Keratinocyte (primary cell): Measurements from ENCODE around the gene HBQ1. TPM values are rescaled to one million over a fixed set of nuclear protein-coding genes. Genes with fewer than 3 reads are reported as not detected.

Source experiments
- DNase-seq: peaks from one replicate; pipeline ENCODE4 v3.0.0-alpha.2; 2011; ENCODE audit warnings: low read depth, missing footprints, low spot score
- FAIRE-seq: peaks from 2 replicates; lab custom pipeline; 2011; peaks lifted over from hg19 to GRCh38; lab: Jason Lieb, UNC
- H2AFZ ChIP-seq: 2 replicates; pipeline ENCODE4 v1.6.0; 2012; ENCODE audit warnings: low read length, control low read depth, inconsistent platforms; ENCODE audit not compliant: control insufficient read depth
- H3K27ac ChIP-seq: 2 replicates; pipeline ENCODE4 v1.5.1; 2011; ENCODE audit warnings: low read length; ENCODE audit not compliant: control insufficient read depth, insufficient read depth
- H3K27me3 ChIP-seq: 3 replicates; pipeline ENCODE4 v1.6.0; 2011; ENCODE audit warnings: low read length; ENCODE audit not compliant: control insufficient read depth, insufficient read depth; ENCODE audit errors: extremely low read depth
- H3K36me3 ChIP-seq, 2 experiments: 2 replicates in 1 of 2; 3 replicates in 1 of 2; pipeline ENCODE4 v1.5.1; 2011; ENCODE audit warnings: low read length in 2 of 2, mild to moderate bottlenecking in 1 of 2; ENCODE audit not compliant: control insufficient read depth in 2 of 2, insufficient read depth in 2 of 2; ENCODE audit errors: extremely low read depth in 1 of 2
- H3K4me1 ChIP-seq: 3 replicates; pipeline ENCODE4 v1.5.1; 2011; ENCODE audit warnings: low read length; ENCODE audit not compliant: control insufficient read depth, insufficient read depth; ENCODE audit errors: extremely low read depth
- H3K4me2 ChIP-seq: 3 replicates; pipeline ENCODE4 v1.6.0; 2011; ENCODE audit warnings: low read depth, low read length; ENCODE audit not compliant: control insufficient read depth, insufficient read depth; ENCODE audit errors: extremely low read depth
- H3K4me3 ChIP-seq, 3 experiments: fragments of 200-600 bp in 1 of 3; sonication (generic) in 1 of 3; 2 replicates in 2 of 3; 3 replicates in 1 of 3; pipeline ENCODE4 v1.5.1; 2011 to 2016; ENCODE audit warnings: low read length in 3 of 3, mild to moderate bottlenecking in 3 of 3, control low read depth in 2 of 3, inconsistent platforms in 1 of 3, low read depth in 1 of 3, mixed read lengths in 1 of 3, mixed run types in 1 of 3, moderate library complexity in 1 of 3; ENCODE audit not compliant: control insufficient read depth in 2 of 3, insufficient read depth in 2 of 3; ENCODE audit errors: extremely low read depth in 1 of 3
- H3K79me2 ChIP-seq: 2 replicates; pipeline ENCODE4 v1.6.0; 2012; ENCODE audit warnings: low read length; ENCODE audit not compliant: control insufficient read depth, insufficient read depth
- H3K9ac ChIP-seq: 3 replicates; pipeline ENCODE4 v1.6.0; 2011; ENCODE audit warnings: low read length; ENCODE audit not compliant: control insufficient read depth, insufficient read depth; ENCODE audit errors: extremely low read depth
- H3K9me1 ChIP-seq: 3 replicates; pipeline ENCODE4 v1.6.0; 2011; ENCODE audit warnings: low read length; ENCODE audit not compliant: control insufficient read depth, insufficient read depth; ENCODE audit errors: extremely low read depth
- H3K9me3 ChIP-seq: 2 replicates; pipeline ENCODE4 v1.5.1; 2012; ENCODE audit warnings: low read depth, low read length; ENCODE audit not compliant: control insufficient read depth
- H4K20me1 ChIP-seq: 3 replicates; pipeline ENCODE4 v1.6.0; 2011; ENCODE audit warnings: low read length; ENCODE audit not compliant: control insufficient read depth, insufficient read depth; ENCODE audit errors: extremely low read depth
- EZH2 ChIP-seq: IDR thresholded peaks from one replicate; pipeline ENCODE4 v1.6.1; 2012; ENCODE audit warnings: inconsistent platforms, mild to moderate bottlenecking, low read length, moderate library complexity
- dilution Hi-C: fragments of 300-500 bp; cut with MboI; formaldehyde crosslinking; loops from one replicate; pipeline ENCODE4 v1.7.0; 2020; ENCODE audit warnings: low sequenced_read_pairs; ENCODE audit not compliant: extremely low pct_ligation_motif_present
- polyA plus RNA-seq, 5 experiments: library from polyadenylated mRNA; depleted of rRNA in 3 of 5; stranded (reverse) in 3 of 5; stranded (forward) in 1 of 5; unstranded in 1 of 5; fragments of >200 nt; gene quantifications; 1 replicate in 1 of 5; 2 replicates in 3 of 5; 3 replicates in 1 of 5; pipeline versions ENCODE4 v1.2.1 to v1.2.3, GENCODE V29; 2011 to 2012; ENCODE audit warnings: missing spikeins in 2 of 5, low read depth in 1 of 5, low replicate concordance in 1 of 5
- TF ChIP-seq, protein P1 (sequence below), 3 experiments: IDR thresholded peaks in 1 of 3; conservative IDR thresholded peaks in 1 of 3; optimal IDR thresholded peaks in 1 of 3; 2 replicates in 2 of 3; 3 replicates in 1 of 3; pipeline versions ENCODE3 to v1.5.1; 2011; ENCODE audit warnings: low read length in 3 of 3, mild to moderate bottlenecking in 3 of 3, moderate library complexity in 2 of 3, control low read depth in 1 of 3, inconsistent platforms in 1 of 3; ENCODE audit not compliant: insufficient read depth in 2 of 3; ENCODE audit errors: extremely low read depth in 1 of 3

HBQ1 gene
- polyA plus RNA-seq, 1 donor (not counting 4 experiments of a cell fraction or from before 2014, with no cell fraction given): 0.13 TPM

DNA sequence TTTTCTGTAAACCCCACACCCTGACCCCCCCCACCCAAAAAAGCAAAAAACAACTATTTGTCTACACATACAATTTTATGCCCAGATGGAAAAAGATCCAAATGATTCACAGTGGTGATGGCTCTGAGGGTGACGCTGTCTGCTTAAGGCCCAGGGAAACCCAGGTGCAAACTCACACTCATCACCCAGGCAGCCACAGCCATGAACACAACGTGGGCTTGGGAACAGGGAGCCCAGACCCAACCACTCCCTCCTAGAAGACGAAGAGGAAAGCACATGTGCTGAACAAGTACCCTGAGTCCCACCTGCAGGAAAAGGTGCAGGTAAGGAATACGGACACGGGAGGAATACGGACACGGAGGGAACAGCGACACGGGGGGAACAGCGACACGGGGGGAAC lies 5.4 kb downstream of the HBQ1 start:
- DNase-seq: no peak
- no peak overlapping the region for H3K4me3 ChIP-seq
- no peak overlapping the region for H3K9ac ChIP-seq
- H3K4me2 ChIP-seq: no peak overlapping the region
- TF ChIP-seq EZH2: no peak
- TF ChIP-seq, protein P1, sequence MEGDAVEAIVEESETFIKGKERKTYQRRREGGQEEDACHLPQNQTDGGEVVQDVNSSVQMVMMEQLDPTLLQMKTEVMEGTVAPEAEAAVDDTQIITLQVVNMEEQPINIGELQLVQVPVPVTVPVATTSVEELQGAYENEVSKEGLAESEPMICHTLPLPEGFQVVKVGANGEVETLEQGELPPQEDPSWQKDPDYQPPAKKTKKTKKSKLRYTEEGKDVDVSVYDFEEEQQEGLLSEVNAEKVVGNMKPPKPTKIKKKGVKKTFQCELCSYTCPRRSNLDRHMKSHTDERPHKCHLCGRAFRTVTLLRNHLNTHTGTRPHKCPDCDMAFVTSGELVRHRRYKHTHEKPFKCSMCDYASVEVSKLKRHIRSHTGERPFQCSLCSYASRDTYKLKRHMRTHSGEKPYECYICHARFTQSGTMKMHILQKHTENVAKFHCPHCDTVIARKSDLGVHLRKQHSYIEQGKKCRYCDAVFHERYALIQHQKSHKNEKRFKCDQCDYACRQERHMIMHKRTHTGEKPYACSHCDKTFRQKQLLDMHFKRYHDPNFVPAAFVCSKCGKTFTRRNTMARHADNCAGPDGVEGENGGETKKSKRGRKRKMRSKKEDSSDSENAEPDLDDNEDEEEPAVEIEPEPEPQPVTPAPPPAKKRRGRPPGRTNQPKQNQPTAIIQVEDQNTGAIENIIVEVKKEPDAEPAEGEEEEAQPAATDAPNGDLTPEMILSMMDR (optimal IDR thresholded peaks at IDR 0.05 in 1 of 3, IDR thresholded peaks at IDR 0.05 in 1 of 3, conservative IDR thresholded peaks at IDR 0.05 in 1 of 3; ENCODE audit: extremely low read depth in 1 of 3, insufficient read depth in 2 of 3, low read length in 3 of 3): no peak
- FAIRE-seq: no peak
- peaks cover 6% of the 10 kb centered on the region for H3K4me1 ChIP-seq
- no peaks in the 10 kb centered on the region for H3K9me1 ChIP-seq
- H4K20me1 ChIP-seq: no peaks in the 10 kb centered on the region
- no peak overlapping the region for H3K27ac ChIP-seq
- H3K79me2 ChIP-seq: no peaks in the 10 kb centered on the region
- no peaks in the 10 kb centered on the region for H3K9me3 ChIP-seq
- no peak overlapping the region for H2AFZ ChIP-seq
- H3K36me3 ChIP-seq: peaks cover 20 to 21% of the 10 kb centered on the region in 2 experiments
- dilution Hi-C loops: no loop called here
- H3K27me3 ChIP-seq: peaks cover 6% of the 10 kb centered on the region

DNA sequence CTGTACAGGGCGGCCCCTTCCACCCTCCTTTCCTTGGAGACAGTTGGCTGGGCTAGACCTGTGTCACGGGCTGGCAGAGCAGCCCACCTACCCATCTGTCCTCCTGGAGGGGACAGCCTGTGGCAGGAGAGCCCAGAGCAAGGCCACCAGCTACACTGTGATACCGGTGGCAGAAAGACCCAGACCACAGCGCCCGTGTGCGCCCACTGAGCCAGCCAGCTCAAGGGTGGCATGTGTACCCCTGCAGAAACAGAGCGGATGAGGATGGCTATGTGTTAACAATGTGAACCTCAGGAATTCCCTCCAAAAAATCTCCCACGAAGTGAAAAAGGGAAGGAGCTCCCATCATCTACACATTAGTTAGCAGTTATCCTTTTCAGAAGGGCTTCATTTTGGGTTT lies 7.1 kb downstream of the HBQ1 start:
- Histone ChIP-seq H3K9me1 (no peaks in the 10 kb centered on the region), H3K4me2 (no peak overlapping the region), H3K9ac (no peak overlapping the region), H3K27ac (no peak overlapping the region), H3K9me3 (no peaks in the 10 kb centered on the region), H3K4me3 (no peak overlapping the region), H3K36me3 (peaks cover 28 to 29% of the 10 kb centered on the region in 2 experiments), H3K79me2 (no peaks in the 10 kb centered on the region), H3K27me3 (no peaks in the 10 kb centered on the region), H4K20me1 (peaks cover 6% of the 10 kb centered on the region), H3K4me1 (no peaks in the 10 kb centered on the region), H2AFZ (no peak overlapping the region)
- no peak for FAIRE-seq
- dilution Hi-C loops: no loop called here
- DNase-seq: no peak
- TF ChIP-seq, protein P1 (optimal IDR thresholded peaks at IDR 0.05 in 1 of 3, IDR thresholded peaks at IDR 0.05 in 1 of 3, conservative IDR thresholded peaks at IDR 0.05 in 1 of 3; ENCODE audit: extremely low read depth in 1 of 3, insufficient read depth in 2 of 3, low read length in 3 of 3): no peak
- TF ChIP-seq EZH2: no peak
